Prostate gland (tissue), 2 donors: ENCODE measurements around the gene DMD.

Source experiments
- POLR2A ChIP-seq: fragments of 450-650 bp; IDR thresholded peaks from one replicate; pipeline ENCODE4 v1.6.1; 2016; ENCODE audit warnings: antibody characterized with exemption, mild to moderate bottlenecking
- POLR2AphosphoS5 ChIP-seq: sonication (generic); formaldehyde crosslinking; IDR thresholded peaks from one replicate; pipeline ENCODE4 v1.6.1; 2017; ENCODE audit warnings: antibody characterized with exemption
- TF ChIP-seq, protein P1 (sequence below), 4 experiments: fragments of 200-600 bp in 2 of 4; fragments of 450-650 bp in 2 of 4; sonication (generic) in 2 of 4; IDR thresholded peaks; 1 replicate in 3 of 4; 2 replicates in 1 of 4; pipeline ENCODE4 v1.5.1; 2016 to 2019; ENCODE audit warnings: antibody characterized with exemption in 4 of 4, mild to moderate bottlenecking in 2 of 4, moderate library complexity in 2 of 4

DNA sequence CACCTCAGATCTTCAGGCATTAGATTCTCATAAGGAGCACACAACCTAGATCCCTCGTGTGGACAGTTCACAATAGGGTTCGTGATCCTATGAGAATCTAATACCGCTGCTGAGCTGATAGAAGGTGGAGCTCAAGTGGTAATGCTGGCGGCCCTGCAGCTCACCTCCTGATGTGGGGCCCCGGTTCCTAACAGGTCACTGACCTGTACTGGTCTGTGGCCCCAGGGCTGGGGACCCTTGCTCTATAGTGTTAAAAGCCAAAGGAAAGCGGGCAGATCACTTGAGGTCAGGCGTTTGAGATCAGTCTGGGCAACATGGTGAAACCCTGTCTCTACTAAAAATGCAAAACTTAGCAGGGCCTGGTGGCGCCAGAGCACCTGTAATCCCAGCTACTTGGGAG lies 1092.5 kb downstream of the DMD start:
- TF ChIP-seq, protein P1, sequence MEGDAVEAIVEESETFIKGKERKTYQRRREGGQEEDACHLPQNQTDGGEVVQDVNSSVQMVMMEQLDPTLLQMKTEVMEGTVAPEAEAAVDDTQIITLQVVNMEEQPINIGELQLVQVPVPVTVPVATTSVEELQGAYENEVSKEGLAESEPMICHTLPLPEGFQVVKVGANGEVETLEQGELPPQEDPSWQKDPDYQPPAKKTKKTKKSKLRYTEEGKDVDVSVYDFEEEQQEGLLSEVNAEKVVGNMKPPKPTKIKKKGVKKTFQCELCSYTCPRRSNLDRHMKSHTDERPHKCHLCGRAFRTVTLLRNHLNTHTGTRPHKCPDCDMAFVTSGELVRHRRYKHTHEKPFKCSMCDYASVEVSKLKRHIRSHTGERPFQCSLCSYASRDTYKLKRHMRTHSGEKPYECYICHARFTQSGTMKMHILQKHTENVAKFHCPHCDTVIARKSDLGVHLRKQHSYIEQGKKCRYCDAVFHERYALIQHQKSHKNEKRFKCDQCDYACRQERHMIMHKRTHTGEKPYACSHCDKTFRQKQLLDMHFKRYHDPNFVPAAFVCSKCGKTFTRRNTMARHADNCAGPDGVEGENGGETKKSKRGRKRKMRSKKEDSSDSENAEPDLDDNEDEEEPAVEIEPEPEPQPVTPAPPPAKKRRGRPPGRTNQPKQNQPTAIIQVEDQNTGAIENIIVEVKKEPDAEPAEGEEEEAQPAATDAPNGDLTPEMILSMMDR (IDR thresholded peaks at IDR 0.05) = no peak
- TF ChIP-seq POLR2AphosphoS5 (no peak), POLR2A (no peak)
